D341Med (cell line): Measurements from ENCODE around the gene JADE2.
"Not testable (repeated sequence)": the region's sequence is repeated elsewhere in the genome, so short reads cannot be mapped to it uniquely, and the experiment has no call there.

Source experiments
- DNase-seq: peaks from one replicate; pipeline ENCODE4 v3.0.0; 2012; ENCODE audit warnings: low spot score

Gene JADE2

GRCh38 chr5:134552301-134552700 is 26.8 kb downstream of the JADE2 start:
- no peak for DNase-seq

GRCh38 chr5:134552716-134553115 is 27.2 kb downstream of the JADE2 start:
- not testable (repeated sequence) for DNase-seq

GRCh38 chr5:134553821-134554267 is 28.4 kb downstream of the JADE2 start:
- DNase-seq = no peak

- DNase-seq = no peak
Observed at GRCh38 chr5:134554319-134555222, 29.1 kb downstream of the JADE2 start.

GRCh38 chr5:134555223-134555889 is 29.9 kb downstream of the JADE2 start:
- no peak for DNase-seq

DNA sequence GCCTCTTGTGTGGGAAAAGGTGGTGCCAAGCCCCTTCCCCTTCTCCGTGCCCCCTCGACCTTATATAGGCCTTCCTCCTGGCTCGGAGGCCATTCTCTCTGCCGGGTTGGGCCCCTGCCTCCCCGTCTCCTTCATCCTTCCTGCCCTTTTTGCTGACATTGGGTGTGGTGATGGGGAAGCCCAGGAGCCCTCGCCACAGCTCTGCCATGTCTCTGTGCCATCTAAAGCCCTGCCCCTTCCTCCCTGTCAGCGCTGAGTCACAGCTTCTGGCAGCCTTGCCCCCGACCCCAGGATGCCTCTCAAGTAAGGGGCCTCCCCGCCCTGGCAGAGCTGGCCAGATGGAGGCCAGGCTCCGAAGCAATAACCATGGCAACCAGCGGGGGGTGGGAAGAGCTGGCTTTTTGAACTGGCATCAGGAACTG is 30.4 kb downstream of the JADE2 start:
- peak; percentile 84 for DNase-seq

DNA sequence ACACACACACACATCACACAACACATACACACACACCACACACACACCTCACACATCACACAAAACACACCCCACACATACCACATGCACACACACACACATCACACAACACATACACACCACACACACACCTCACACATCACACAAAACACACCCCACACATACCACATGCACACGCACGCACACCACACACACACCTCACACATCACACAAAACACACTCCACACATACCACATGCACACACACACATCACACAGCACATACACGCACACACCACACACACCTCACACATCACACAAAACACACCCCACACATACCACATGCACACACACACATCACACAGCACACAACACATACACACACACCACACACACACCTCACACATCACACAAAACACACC is 31.1 kb downstream of the JADE2 start:
- not testable (repeated sequence) for DNase-seq

GRCh38 chr5:134556994-134557393 is 31.5 kb downstream of the JADE2 start:
- DNase-seq = no peak

DNA sequence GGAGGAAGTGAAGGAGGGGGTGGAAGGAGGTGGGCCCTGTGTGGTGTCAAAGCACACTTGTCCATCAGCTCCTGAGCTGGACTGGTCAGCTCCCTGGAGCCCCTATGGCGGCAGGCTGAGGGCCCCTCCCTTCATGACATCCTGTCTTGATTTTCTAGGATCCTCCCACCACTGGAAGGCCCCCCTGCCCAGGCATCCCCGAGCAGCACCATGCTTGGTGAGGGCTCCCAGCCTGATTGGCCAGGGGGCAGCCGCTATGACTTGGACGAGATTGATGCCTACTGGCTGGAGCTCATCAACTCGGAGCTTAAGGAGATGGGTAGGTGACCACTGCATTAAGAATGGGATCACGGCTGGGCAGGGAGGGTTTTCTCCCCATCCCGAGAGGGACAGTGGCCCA is 34.2 kb downstream of the JADE2 start:
- DNase-seq = no peak

DNA sequence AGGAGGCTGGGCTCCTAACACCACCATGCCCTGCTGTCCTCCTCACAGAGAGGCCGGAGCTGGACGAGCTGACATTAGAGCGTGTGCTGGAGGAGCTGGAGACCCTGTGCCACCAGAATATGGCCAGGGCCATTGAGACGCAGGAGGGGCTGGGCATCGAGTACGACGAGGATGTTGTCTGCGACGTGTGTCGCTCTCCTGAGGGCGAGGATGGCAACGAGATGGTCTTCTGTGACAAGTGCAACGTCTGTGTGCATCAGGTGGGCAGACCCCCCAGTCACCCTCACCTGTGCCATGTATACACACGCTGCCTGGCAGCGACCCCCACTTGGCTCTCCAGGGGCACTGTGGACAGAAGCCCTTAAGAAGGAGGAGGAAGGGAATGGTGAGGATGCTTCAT is 35.2 kb downstream of the JADE2 start:
- no peak for DNase-seq

GRCh38 chr5:134561871-134562296 is 36.4 kb downstream of the JADE2 start:
- DNase-seq = peak; percentile 59

GRCh38 chr5:134563221-134563620 is 37.8 kb downstream of the JADE2 start:
- DNase-seq = no peak

GRCh38 chr5:134563962-134564361 is 38.5 kb downstream of the JADE2 start:
- no peak for DNase-seq

DNA sequence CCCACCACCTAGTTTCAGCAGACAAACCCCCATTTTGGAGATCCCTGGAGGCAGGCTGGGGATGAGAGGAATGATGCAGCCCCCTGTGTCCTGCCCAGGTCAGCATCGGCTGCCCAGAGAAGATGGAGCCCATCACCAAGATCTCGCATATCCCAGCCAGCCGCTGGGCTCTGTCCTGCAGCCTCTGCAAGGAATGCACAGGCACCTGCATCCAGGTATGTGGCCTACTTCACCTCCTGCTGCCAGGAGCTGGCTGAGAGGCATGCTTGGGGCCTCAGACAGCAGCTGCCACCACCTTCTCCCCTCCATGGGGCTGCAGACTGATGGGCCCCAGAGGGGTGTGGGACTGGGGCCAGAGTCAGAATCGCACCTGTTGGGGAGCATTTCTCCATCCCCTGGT is 38.9 kb downstream of the JADE2 start:
- no peak for DNase-seq

- DNase-seq = no peak
Observed at GRCh38 chr5:134565791-134566740, 40.6 kb downstream of the JADE2 start.

DNA sequence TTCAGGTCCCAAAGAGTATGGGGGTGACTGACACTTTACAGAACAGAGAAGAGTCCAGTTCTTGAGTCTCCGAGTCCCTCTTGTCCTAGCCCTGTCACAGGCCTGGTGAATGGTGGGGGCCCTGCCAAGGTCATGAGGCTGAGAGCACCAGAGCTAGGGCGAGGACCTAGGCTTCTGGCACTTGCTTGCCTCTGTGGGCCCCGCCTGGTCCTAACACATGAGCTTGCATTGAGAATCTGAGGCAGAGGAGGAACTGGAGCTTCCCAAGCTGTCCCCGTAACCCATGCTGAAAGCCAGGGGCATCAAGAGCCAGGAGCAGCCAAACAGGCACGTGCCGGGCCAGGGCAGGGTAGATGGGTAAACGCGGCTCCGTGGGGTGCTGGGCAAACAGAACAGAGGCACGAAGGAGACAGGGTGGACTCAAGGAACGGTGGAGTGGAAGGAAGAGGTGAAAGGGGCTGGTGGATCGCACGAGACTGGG is 41.3 kb downstream of the JADE2 start:
- DNase-seq = no peak

DNA sequence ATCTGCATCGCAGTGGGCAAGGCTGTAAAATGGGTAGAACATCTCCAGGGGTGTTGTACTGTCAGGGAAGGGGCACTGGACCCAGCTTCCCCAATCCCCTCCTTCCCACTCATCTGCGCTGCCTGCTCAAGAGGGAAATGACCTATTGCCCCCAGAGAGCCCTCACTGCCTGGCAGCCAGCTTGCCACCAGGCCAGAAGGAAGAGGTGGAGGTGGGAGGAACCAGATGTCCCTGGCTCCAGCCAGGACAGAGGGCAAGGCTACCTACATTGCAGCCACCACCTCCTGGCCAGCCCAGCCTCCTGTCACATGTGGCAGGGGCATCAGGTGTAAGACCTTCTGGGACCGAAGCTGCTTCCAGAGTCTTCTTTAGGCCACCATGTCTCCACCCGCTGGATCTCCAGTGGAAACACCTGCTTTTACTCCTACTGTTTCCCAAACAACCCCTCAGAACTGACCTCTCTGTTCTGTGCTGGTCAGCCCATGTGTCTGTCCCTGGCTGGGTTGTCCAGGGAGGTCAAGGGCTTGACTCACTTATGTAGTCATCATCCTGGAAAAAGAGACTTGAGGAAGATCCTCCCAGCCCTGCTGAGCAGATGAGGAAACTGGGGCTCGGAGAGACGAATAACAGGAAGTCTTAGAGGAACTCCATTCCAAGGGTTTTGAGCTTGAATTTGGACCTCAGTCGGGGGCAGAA is 42.3 kb downstream of the JADE2 start:
- no peak for DNase-seq

- no peak for DNase-seq
Observed at GRCh38 chr5:134568337-134568700, 42.8 kb downstream of the JADE2 start.

DNA sequence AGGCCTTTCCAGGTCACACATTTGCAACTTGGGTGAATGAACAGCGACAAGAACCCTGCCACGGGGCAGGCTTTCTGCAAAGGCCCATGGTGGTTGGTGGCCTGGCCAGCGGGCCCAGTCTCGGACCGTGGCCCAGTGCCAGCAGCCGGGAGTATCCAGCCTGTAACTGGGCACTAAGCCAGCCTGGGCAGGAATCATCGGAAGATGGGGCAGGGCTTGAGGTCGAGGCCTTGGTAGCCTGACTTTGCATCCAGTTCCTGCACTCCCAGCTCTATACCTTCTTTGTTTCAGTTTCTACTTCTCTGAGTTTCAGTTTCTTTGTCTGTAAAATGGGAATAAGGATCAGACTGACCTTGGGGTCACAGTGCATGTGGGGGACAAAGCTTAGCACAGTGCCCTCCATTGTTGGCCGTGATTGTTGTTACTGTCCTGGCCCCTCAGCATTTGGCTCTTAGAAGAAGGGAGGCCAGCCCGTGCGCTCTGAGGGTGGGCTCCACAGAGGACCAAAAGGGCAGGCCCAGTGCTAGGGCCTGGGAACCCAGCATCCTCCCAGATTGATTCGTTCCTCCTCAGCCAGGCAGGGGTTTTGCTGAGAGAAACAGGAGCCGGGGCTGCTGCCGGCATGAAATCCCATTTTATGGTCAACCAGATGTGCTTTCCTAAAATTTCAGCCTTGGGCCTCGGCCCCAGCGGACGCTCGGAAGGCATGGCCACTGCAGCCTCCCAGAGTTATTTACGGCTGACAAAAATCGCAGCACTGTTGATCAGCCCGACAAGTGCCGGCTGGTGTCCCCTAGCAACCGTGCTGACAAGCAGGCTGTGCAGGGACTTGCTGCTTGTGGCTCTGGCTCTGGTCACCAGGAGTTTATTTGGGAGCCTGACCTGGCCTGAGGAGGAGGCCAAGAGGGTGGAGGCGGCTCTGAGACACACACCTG is 43.6 kb downstream of the JADE2 start:
- DNase-seq = no peak

- DNase-seq = no peak
Observed at GRCh38 chr5:134569758-134570364, 44.4 kb downstream of the JADE2 start.
